GM12865 (cell line): ENCODE results near the gene TFF1.

Experiments
- DNase-seq: peaks from one replicate; pipeline ENCODE4 v3.0.0; 2010; ENCODE audit warnings: low read depth
- H3K4me3 ChIP-seq: 2 replicates; pipeline ENCODE4 v1.5.1; 2011; ENCODE audit warnings: mild to moderate bottlenecking, low read depth, low read length, control low read depth
- CTCF ChIP-seq: IDR thresholded peaks from 2 replicates; pipeline ENCODE4 v1.5.1; 2011; ENCODE audit warnings: low read length, control low read depth, low read depth, inconsistent platforms; ENCODE audit not compliant: insufficient read depth; ENCODE audit errors: missing control alignments

The TFF1 gene

GRCh38 chr21:42406201-42406621 is 39.9 kb upstream of the TFF1 start:
- TF ChIP-seq CTCF = no peak
- DNase-seq = no peak
- no peak overlapping the region for H3K4me3 ChIP-seq

GRCh38 chr21:42405064-42406013 is 39.0 kb upstream of the TFF1 start:
- H3K4me3 ChIP-seq = no peak overlapping the region
- no peak for TF ChIP-seq CTCF
- DNase-seq = no peak

- no peak for DNase-seq
- H3K4me3 ChIP-seq = no peak overlapping the region
- no peak for TF ChIP-seq CTCF
Measured at GRCh38 chr21:42404539-42404938, 38.2 kb upstream of the TFF1 start.

GRCh38 chr21:42403611-42404231 is 37.4 kb upstream of the TFF1 start, which contains the start of gene UBASH3A:
TSS of gene UBASH3A (plus strand) at chr21:42403902. CDS start at chr21:42403946, 44 bp downstream.
- H3K4me3 ChIP-seq = no peak within 1 kb of the TSS
- DNase-seq = no peak
- TF ChIP-seq CTCF = no peak

- no peak for TF ChIP-seq CTCF
- no peak overlapping the region for H3K4me3 ChIP-seq
- no peak for DNase-seq
Measured at GRCh38 chr21:42401820-42402251, 35.5 kb upstream of the TFF1 start.

- no peak overlapping the region for H3K4me3 ChIP-seq
- TF ChIP-seq CTCF = no peak
- DNase-seq = no peak
Measured at GRCh38 chr21:42401154-42401553, 34.8 kb upstream of the TFF1 start.
